Astrocyte (in vitro differentiated cells and primary cell): Measurements from ENCODE around the gene ATP1B2. TPM values are rescaled to one million over a fixed set of nuclear protein-coding genes. Genes with fewer than 3 reads are reported as not detected.

Experiments used
- DNase-seq: peaks from one replicate; pipeline ENCODE4 v3.0.0-alpha.2; 2010; ENCODE audit warnings: low read depth
- FAIRE-seq: peaks from 2 replicates; lab custom pipeline; 2011; peaks lifted over from hg19 to GRCh38; lab: Jason Lieb, UNC
- H2AFZ ChIP-seq: 2 replicates; pipeline ENCODE4 v1.6.0; 2012; ENCODE audit warnings: low read depth, low read length, inconsistent platforms
- H3K27ac ChIP-seq: 2 replicates; pipeline ENCODE4 v1.5.1; 2011; ENCODE audit warnings: low read depth, low read length, inconsistent platforms
- H3K27me3 ChIP-seq: 2 replicates; pipeline ENCODE4 v1.6.0; 2011; ENCODE audit warnings: low read length, inconsistent platforms; ENCODE audit not compliant: insufficient read depth
- H3K36me3 ChIP-seq: 2 replicates; pipeline ENCODE4 v1.5.1; 2011; ENCODE audit warnings: low read length, inconsistent platforms; ENCODE audit not compliant: insufficient read depth
- H3K4me1 ChIP-seq: 2 replicates; pipeline ENCODE4 v1.5.1; 2011; ENCODE audit warnings: low read length, inconsistent platforms; ENCODE audit not compliant: insufficient read depth
- H3K4me2 ChIP-seq: 2 replicates; pipeline ENCODE4 v1.6.0; 2012; ENCODE audit warnings: low read length, inconsistent platforms
- H3K4me3 ChIP-seq: 2 replicates; pipeline ENCODE4 v1.5.1; 2011; ENCODE audit warnings: low read depth, mild to moderate bottlenecking, low read length, inconsistent platforms; ENCODE audit not compliant: insufficient read depth
- H3K79me2 ChIP-seq: 2 replicates; pipeline ENCODE4 v1.6.0; 2012; ENCODE audit warnings: mild to moderate bottlenecking, low read length, inconsistent platforms; ENCODE audit not compliant: insufficient read depth
- H3K9ac ChIP-seq: 2 replicates; pipeline ENCODE4 v1.6.0; 2012; ENCODE audit warnings: mild to moderate bottlenecking, low read length, inconsistent platforms
- H3K9me3 ChIP-seq: 2 replicates; pipeline ENCODE4 v1.5.1; 2012; ENCODE audit warnings: low read depth, mild to moderate bottlenecking, low read length, inconsistent platforms; ENCODE audit not compliant: insufficient read depth
- H4K20me1 ChIP-seq: 2 replicates; pipeline ENCODE4 v1.6.0; 2012; ENCODE audit warnings: low read length, inconsistent platforms; ENCODE audit not compliant: insufficient read depth
- H3K27ac Mint-ChIP-seq: one replicate; pipeline ENCODE4 v1.8.0; 2021; ENCODE audit warnings: mild to moderate bottlenecking, mixed read lengths; ENCODE audit not compliant: unreplicated experiment
- H3K27me3 Mint-ChIP-seq: one replicate; pipeline ENCODE4 v1.8.0; 2021; ENCODE audit warnings: low read depth, mixed read lengths; ENCODE audit not compliant: unreplicated experiment
- H3K36me3 Mint-ChIP-seq: one replicate; pipeline ENCODE4 v1.8.0; 2021; ENCODE audit warnings: low read depth, mixed read lengths; ENCODE audit not compliant: unreplicated experiment
- H3K4me1 Mint-ChIP-seq: one replicate; pipeline ENCODE4 v1.8.0; 2021; ENCODE audit warnings: low read depth, mixed read lengths; ENCODE audit not compliant: unreplicated experiment
- H3K4me3 Mint-ChIP-seq: one replicate; pipeline ENCODE4 v1.8.0; 2021; ENCODE audit warnings: mild to moderate bottlenecking, moderate library complexity, mixed read lengths; ENCODE audit not compliant: unreplicated experiment
- H3K9me3 Mint-ChIP-seq: one replicate; pipeline ENCODE4 v1.8.0; 2021; ENCODE audit warnings: mild to moderate bottlenecking, mixed read lengths; ENCODE audit not compliant: unreplicated experiment
- CTCF ChIP-seq: IDR thresholded peaks from 2 replicates; pipeline ENCODE4 v1.5.1; 2011; ENCODE audit warnings: low read depth, mild to moderate bottlenecking, inconsistent platforms, low read length, moderate library complexity; ENCODE audit not compliant: insufficient read depth
- EZH2 ChIP-seq: IDR thresholded peaks from 2 replicates; pipeline ENCODE4 v1.6.1; 2012; ENCODE audit warnings: mild to moderate bottlenecking, low read length, inconsistent platforms; ENCODE audit not compliant: insufficient read depth
- total RNA-seq: library from RNA; stranded (reverse); gene quantifications from 2 replicates; pipeline ENCODE4 v1.2.1, GENCODE V29; 2021

The ATP1B2 gene
- total RNA-seq, 1 donor from 2014 or later: 0.89 TPM

- H3K9me3 ChIP-seq: no peaks in the 10 kb centered on the region
- Mint-ChIP-seq H3K9me3 (peaks cover 4% of the 10 kb centered on the region), H3K27ac (no peak overlapping the region), H3K27me3 (peaks cover 26% of the 10 kb centered on the region), H3K36me3 (peaks cover 2% of the 10 kb centered on the region), H3K4me3 (no peak overlapping the region), H3K4me1 (peaks cover 12% of the 10 kb centered on the region)
- DNase-seq (no peak), FAIRE-seq (no peak)
- no peaks in the 10 kb centered on the region for H4K20me1 ChIP-seq
- no peak overlapping the region for H3K27ac ChIP-seq
- peaks cover 4% of the 10 kb centered on the region for H3K4me1 ChIP-seq
- no peak overlapping the region for H3K4me2 ChIP-seq
- no peak overlapping the region for H2AFZ ChIP-seq
- H3K4me3 ChIP-seq: no peak overlapping the region
- H3K79me2 ChIP-seq: no peaks in the 10 kb centered on the region
- H3K36me3 ChIP-seq: no peaks in the 10 kb centered on the region
- TF ChIP-seq EZH2: no peak
- TF ChIP-seq CTCF: no peak
- H3K27me3 ChIP-seq: peaks cover 36% of the 10 kb centered on the region
- H3K9ac ChIP-seq: no peak overlapping the region
Measured at GRCh38 chr17:7655541-7655840, 4.8 kb downstream of the ATP1B2 start.

- peaks cover 12% of the 10 kb centered on the region for H3K4me1 Mint-ChIP-seq
- no peaks in the 10 kb centered on the region for H3K79me2 ChIP-seq
- H3K27ac Mint-ChIP-seq: peak overlapping the region; percentile 63
- H3K36me3 Mint-ChIP-seq: peaks cover 2% of the 10 kb centered on the region
- H2AFZ ChIP-seq: no peak overlapping the region
- no peak overlapping the region for H3K4me3 ChIP-seq
- H3K9me3 ChIP-seq: no peaks in the 10 kb centered on the region
- peak overlapping the region; percentile 69 for H3K4me3 Mint-ChIP-seq
- H3K9ac ChIP-seq: no peak overlapping the region
- H3K4me2 ChIP-seq: peak overlapping the region; percentile 22
- peaks cover 24% of the 10 kb centered on the region for H3K27me3 ChIP-seq
- H3K27me3 Mint-ChIP-seq: peaks cover 17% of the 10 kb centered on the region
- TF ChIP-seq EZH2 (no peak), CTCF (no peak)
- DNase-seq (no peak), FAIRE-seq (no peak)
- H3K9me3 Mint-ChIP-seq: peaks cover 4% of the 10 kb centered on the region
- H3K27ac ChIP-seq: no peak overlapping the region
- no peaks in the 10 kb centered on the region for H3K36me3 ChIP-seq
- H4K20me1 ChIP-seq: no peaks in the 10 kb centered on the region
- H3K4me1 ChIP-seq: no peaks in the 10 kb centered on the region
Measured at GRCh38 chr17:7656958-7657609, 6.4 kb downstream of the ATP1B2 start.

- Mint-ChIP-seq H3K9me3 (no peaks in the 10 kb centered on the region), H3K27me3 (no peaks in the 10 kb centered on the region), H3K4me3 (no peak overlapping the region), H3K36me3 (peaks cover 15% of the 10 kb centered on the region), H3K27ac (no peak overlapping the region), H3K4me1 (no peaks in the 10 kb centered on the region)
- no peak overlapping the region for H3K27ac ChIP-seq
- H2AFZ ChIP-seq: no peak overlapping the region
- no peak overlapping the region for H3K9ac ChIP-seq
- H4K20me1 ChIP-seq: no peaks in the 10 kb centered on the region
- no peak overlapping the region for H3K4me2 ChIP-seq
- H3K4me3 ChIP-seq: no peak overlapping the region
- no peak for DNase-seq
- FAIRE-seq: no peak
- TF ChIP-seq EZH2 (no peak), CTCF (no peak)
- peaks cover 13% of the 10 kb centered on the region for H3K36me3 ChIP-seq
- H3K79me2 ChIP-seq: no peaks in the 10 kb centered on the region
- no peaks in the 10 kb centered on the region for H3K27me3 ChIP-seq
- H3K9me3 ChIP-seq: no peaks in the 10 kb centered on the region
- H3K4me1 ChIP-seq: no peaks in the 10 kb centered on the region
Measured at GRCh38 chr17:7667656-7668406, 17.1 kb downstream of the ATP1B2 start.
